WTC11 (cell line): ENCODE data around the gene GRIP2. TPM values are rescaled to one million over a fixed set of nuclear protein-coding genes. Genes with fewer than 3 reads are reported as not detected.

ENCODE experiments used
- ATAC-seq: fragments of 200-7000 bp; cut with Tn5 transposase; 2 replicates; pipeline ENCODE4 v1.10.0; 2021; ENCODE audit warnings: mild to moderate bottlenecking, moderate library complexity
- CTCF ChIA-PET: fragments of 300-600 bp; sonication (Branson Sonifier 250); formaldehyde crosslinking; loops from one replicate; lab custom pipeline; 2021; ENCODE audit warnings: antibody characterized with exemption; lab: Charles Lee
- POLR2A ChIA-PET: fragments of 350-600 bp; sonication (Branson Sonifier 250); formaldehyde crosslinking; loops from one replicate; lab custom pipeline; 2021; ENCODE audit warnings: antibody characterized with exemption; lab: Charles Lee
- DNase-seq: peaks from one replicate; pipeline ENCODE4 v3.0.0; 2021; ENCODE audit warnings: low spot score
- H3K27ac Mint-ChIP-seq: 2 replicates; pipeline ENCODE4 v1.8.0; 2021; ENCODE audit warnings: mixed read lengths
- H3K27me3 Mint-ChIP-seq: 2 replicates; pipeline ENCODE4 v1.8.0; 2021; ENCODE audit warnings: low read depth, mild to moderate bottlenecking, moderate library complexity, mixed read lengths
- H3K36me3 Mint-ChIP-seq: 2 replicates; pipeline ENCODE4 v1.8.0; 2021; ENCODE audit warnings: mixed read lengths
- H3K4me1 Mint-ChIP-seq: 2 replicates; pipeline ENCODE4 v1.8.0; 2022; ENCODE audit warnings: mixed read lengths
- H3K4me3 Mint-ChIP-seq: 2 replicates; pipeline ENCODE4 v1.8.0; 2021; ENCODE audit warnings: mild to moderate bottlenecking, moderate library complexity, mixed read lengths
- H3K9me3 Mint-ChIP-seq: 2 replicates; pipeline ENCODE4 v1.8.0; 2021; ENCODE audit warnings: mixed read lengths
- ATF1 ChIP-seq: sonication (generic); formaldehyde crosslinking; IDR thresholded peaks from 2 replicates; pipeline ENCODE4 v1.8.1; 2023; ENCODE audit warnings: mild to moderate bottlenecking, moderate library complexity, missing genetic modification reagents
- ATF3 ChIP-seq: sonication (generic); formaldehyde crosslinking; conservative IDR thresholded peaks from 2 replicates; pipeline ENCODE4 v1.8.1; 2022; ENCODE audit warnings: mild to moderate bottlenecking, missing genetic modification reagents
- CDX4 ChIP-seq: fragments of 250-450 bp; sonication (Bioruptor Pico); IDR thresholded peaks from 2 replicates; pipeline ENCODE4 v1.9.0; 2021; ENCODE audit warnings: moderate library complexity, mild to moderate bottlenecking, inconsistent platforms, borderline replicate concordance
- GTF2I ChIP-seq: fragments of 250-450 bp; sonication (Bioruptor Pico); conservative IDR thresholded peaks from 2 replicates; pipeline ENCODE4 v1.4.0; 2021; ENCODE audit warnings: mild to moderate bottlenecking
- HMGA2 ChIP-seq: fragments of 250-450 bp; sonication (Bioruptor Pico); IDR thresholded peaks from 2 replicates; pipeline ENCODE4 v1.4.0; 2021; ENCODE audit warnings: mild to moderate bottlenecking, moderate library complexity
- JAZF1 ChIP-seq: fragments of 250-450 bp; sonication (Bioruptor Pico); IDR thresholded peaks from 2 replicates; pipeline ENCODE4 v1.9.0; 2021; ENCODE audit warnings: moderate library complexity, mild to moderate bottlenecking, inconsistent platforms
- NFATC4 ChIP-seq: fragments of 250-450 bp; sonication (Bioruptor Pico); IDR thresholded peaks from 2 replicates; pipeline ENCODE4 v1.9.0; 2021; ENCODE audit warnings: mild to moderate bottlenecking
- NR2C2 ChIP-seq: sonication (generic); formaldehyde crosslinking; IDR thresholded peaks from 2 replicates; pipeline ENCODE4 v1.8.0; 2022; ENCODE audit warnings: mild to moderate bottlenecking, missing genetic modification reagents
- NR3C1 ChIP-seq: sonication (generic); formaldehyde crosslinking; conservative IDR thresholded peaks from 2 replicates; pipeline ENCODE4 v1.8.1; 2023; ENCODE audit warnings: low read depth, mild to moderate bottlenecking, missing genetic modification reagents
- PRDM15 ChIP-seq: sonication (generic); formaldehyde crosslinking; IDR thresholded peaks from 2 replicates; pipeline ENCODE4 v1.8.0; 2022; ENCODE audit warnings: missing genetic modification reagents
- PREB ChIP-seq: sonication (generic); formaldehyde crosslinking; IDR thresholded peaks from 2 replicates; pipeline ENCODE4 v1.8.1; 2022; ENCODE audit warnings: mild to moderate bottlenecking, missing genetic modification reagents, moderate library complexity, borderline replicate concordance
- SOX15 ChIP-seq: fragments of 250-450 bp; sonication (Bioruptor Pico); IDR thresholded peaks from 2 replicates; pipeline ENCODE4 v1.9.0; 2021; ENCODE audit warnings: mild to moderate bottlenecking
- SP1 ChIP-seq: sonication (generic); formaldehyde crosslinking; conservative IDR thresholded peaks from 2 replicates; pipeline ENCODE4 v1.8.1; 2022; ENCODE audit warnings: missing genetic modification reagents
- TEAD4 ChIP-seq: sonication (generic); formaldehyde crosslinking; IDR thresholded peaks from 2 replicates; pipeline ENCODE4 v1.8.0; 2022; ENCODE audit warnings: mild to moderate bottlenecking, missing genetic modification reagents
- ZNF138 ChIP-seq: sonication (generic); formaldehyde crosslinking; conservative IDR thresholded peaks from 2 replicates; pipeline ENCODE4 v1.8.1; 2022; ENCODE audit warnings: mild to moderate bottlenecking, moderate library complexity, missing genetic modification reagents
- ZNF263 ChIP-seq: sonication (generic); formaldehyde crosslinking; IDR thresholded peaks from 2 replicates; pipeline ENCODE4 v1.8.1; 2022; ENCODE audit warnings: low read depth, mild to moderate bottlenecking, moderate library complexity, missing genetic modification reagents
- ZNF317 ChIP-seq: sonication (generic); formaldehyde crosslinking; IDR thresholded peaks from 2 replicates; pipeline ENCODE4 v1.8.1; 2023; ENCODE audit warnings: low read depth, mild to moderate bottlenecking, moderate library complexity, missing genetic modification reagents, borderline replicate concordance
- total RNA-seq: library from RNA; stranded (reverse); gene quantifications from 3 replicates; pipeline ENCODE4 v1.2.3, GENCODE V29; 2021

GRIP2 gene
- total RNA-seq, 1 experiment from 2014 or later, result 12.0 TPM

- H3K27me3 Mint-ChIP-seq, result no peaks in the 10 kb centered on the region; the same call in 1 of the 2 replicates
- peaks cover 5% of the 10 kb centered on the region for H3K9me3 Mint-ChIP-seq
- DNase-seq (no peak), ATAC-seq (no peak)
- H3K4me3 Mint-ChIP-seq, result no peak overlapping the region
- POLR2A ChIA-PET, result no interaction called here
- TF ChIP-seq TEAD4, result no peak
- no peak for TF ChIP-seq GTF2I (CRISPR knock-in tag)
- TF ChIP-seq SOX15 (CRISPR knock-in tag), result no peak
- TF ChIP-seq JAZF1 (CRISPR knock-in tag), result no peak
- no peak for TF ChIP-seq PRDM15 (CRISPR knock-in tag)
- no peak for TF ChIP-seq PREB (CRISPR knock-in tag)
- TF ChIP-seq ATF1 (CRISPR knock-in tag), result no peak
- no peak for TF ChIP-seq ZNF138 (CRISPR knock-in tag)
- no peak for TF ChIP-seq ZNF317
- no peak for TF ChIP-seq NFATC4 (CRISPR knock-in tag)
- no peak for TF ChIP-seq ATF3 (CRISPR knock-in tag)
- no peak for TF ChIP-seq NR2C2 (CRISPR knock-in tag)
- TF ChIP-seq NR3C1 (CRISPR knock-in tag), result no peak
- no peak for TF ChIP-seq SP1
- no peak overlapping the region for H3K27ac Mint-ChIP-seq
- 0 out of 2 replicates have a peak, but pooled peaks cover 3% of the 10 kb centered on the region for H3K36me3 Mint-ChIP-seq
- peaks cover 22% of the 10 kb centered on the region for H3K4me1 Mint-ChIP-seq
- CTCF ChIA-PET, result interaction anchor here (1.5 to 2.2 kb wide), 4 partner anchors 16 to 322 kb away, joined by 7 to 11 read pairs (median 8); no protein-coding TSS in a partner anchor
These were observed 15.1 kb downstream of the GRIP2 start for GRCh38 chr3:14524920-14525660.

- H3K27ac Mint-ChIP-seq, result no peak overlapping the region
- no peaks in the 10 kb centered on the region; the same call in 1 of the 2 replicates for H3K27me3 Mint-ChIP-seq
- no peaks in the 10 kb centered on the region for H3K36me3 Mint-ChIP-seq
- peaks cover 22% of the 10 kb centered on the region for H3K4me1 Mint-ChIP-seq
- H3K4me3 Mint-ChIP-seq, result no peak overlapping the region
- POLR2A ChIA-PET, result no interaction called here
- TF ChIP-seq ZNF263, result no peak
- TF ChIP-seq HMGA2 (CRISPR knock-in tag), result no peak
- TF ChIP-seq CDX4 (CRISPR knock-in tag), result no peak
- no peak for TF ChIP-seq PRDM15 (CRISPR knock-in tag)
- CTCF ChIA-PET, result interaction anchor here (1.3 to 2.5 kb wide), 4 partner anchors 8 to 15 kb away, joined by 4 to 6 read pairs (median 5); no protein-coding TSS in a partner anchor
- no peaks in the 10 kb centered on the region for H3K9me3 Mint-ChIP-seq
- DNase-seq, result no peak
- no peak for ATAC-seq
These were observed 15.8 kb downstream of the GRIP2 start for GRCh38 chr3:14524311-14524711.
